HG03066 (cell line): Measurements from ENCODE around the gene CLPSL2.

Experiments used
- ATAC-seq: cut with Tn5 transposase; IDR thresholded peaks from one replicate; pipeline ENCODE4 v1.9.1; 2021; ENCODE audit warnings: low read depth; ENCODE audit not compliant: unreplicated experiment

CLPSL2 gene

DNA sequence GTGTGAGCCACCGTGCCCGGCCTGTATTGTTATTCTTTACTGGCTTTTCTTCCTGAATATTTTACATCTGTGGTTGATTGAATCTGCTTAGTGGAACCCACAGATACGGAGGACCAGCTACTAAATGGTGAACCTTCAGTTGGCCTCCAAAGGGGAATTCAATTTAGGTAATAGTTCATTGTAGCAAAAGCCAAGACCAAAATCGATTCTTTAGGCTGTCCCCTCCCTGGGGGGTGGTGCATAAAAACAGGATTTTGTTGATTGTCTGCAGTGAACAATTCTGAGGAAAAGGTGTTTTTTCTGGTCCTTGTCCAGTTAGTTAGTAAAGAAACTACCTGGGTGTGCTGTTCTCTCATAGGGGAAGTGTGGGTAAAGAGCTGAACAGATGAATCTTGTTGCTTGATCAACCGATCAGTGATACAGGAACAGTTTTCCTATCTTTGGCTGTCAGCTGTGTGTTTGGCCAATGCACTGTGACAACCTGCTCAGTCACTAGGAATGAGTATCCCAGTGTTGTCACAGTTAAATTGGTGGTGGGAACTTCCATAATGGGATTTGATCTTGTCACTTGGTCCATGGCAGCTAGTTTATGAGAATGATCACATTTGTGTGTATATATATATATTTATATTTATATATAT, 48.3 kb downstream of the CLPSL2 start:
- ATAC-seq = no peak
